GM20431 (cell line): ENCODE measurements around the gene RET.

Experiments
- in situ Hi-C: fragments of 300-500 bp; cut with MseI, MboI; formaldehyde crosslinking; loops from one replicate; pipeline ENCODE4 v1.15.0; 2020; ENCODE audit warnings: low sequenced_read_pairs; ENCODE audit not compliant: unreplicated experiment

Gene RET

GRCh38 chr10:43114743-43115611, 38.1 kb downstream of the RET start:
- in situ Hi-C loops = loop anchor here (25.0 kb wide), 1 partner anchor 253 kb away; no protein-coding TSS in a partner anchor

- in situ Hi-C loops = loop anchor here (25.0 kb wide), 1 partner anchor 254 kb away; no protein-coding TSS in a partner anchor
Measured at GRCh38 chr10:43115881-43116595, 39.2 kb downstream of the RET start.

GRCh38 chr10:43116596-43116995, 39.7 kb downstream of the RET start:
- in situ Hi-C loops = loop anchor here (25.0 kb wide), 1 partner anchor 254 kb away; no protein-coding TSS in a partner anchor

- in situ Hi-C loops = loop anchor here (25.0 kb wide), 1 partner anchor 255 kb away; no protein-coding TSS in a partner anchor
Measured at GRCh38 chr10:43117031-43117776, 40.3 kb downstream of the RET start.

- in situ Hi-C loops = loop anchor here (25.0 kb wide), 1 partner anchor 256 kb away; no protein-coding TSS in a partner anchor
Measured at GRCh38 chr10:43117777-43118583, 41.1 kb downstream of the RET start.

- in situ Hi-C loops = loop anchor here (25.0 kb wide), 1 partner anchor 257 kb away; no protein-coding TSS in a partner anchor
Measured at GRCh38 chr10:43118631-43119415, 42.0 kb downstream of the RET start.

GRCh38 chr10:43119416-43120115, 42.7 kb downstream of the RET start:
- in situ Hi-C loops = loop anchor here (25.0 kb wide), 1 partner anchor 257 kb away; no protein-coding TSS in a partner anchor

GRCh38 chr10:43120116-43120928, 43.5 kb downstream of the RET start:
- in situ Hi-C loops = loop anchor here (25.0 kb wide), 1 partner anchor 258 kb away; no protein-coding TSS in a partner anchor

- in situ Hi-C loops = loop anchor here (25.0 kb wide), 1 partner anchor 259 kb away; no protein-coding TSS in a partner anchor
Measured at GRCh38 chr10:43120929-43121314, 44.1 kb downstream of the RET start.

GRCh38 chr10:43121444-43121843, 44.6 kb downstream of the RET start:
- in situ Hi-C loops = loop anchor here (25.0 kb wide), 1 partner anchor 259 kb away; no protein-coding TSS in a partner anchor

GRCh38 chr10:43122096-43122495, 45.2 kb downstream of the RET start:
- in situ Hi-C loops = loop anchor here (25.0 kb wide), 1 partner anchor 260 kb away; no protein-coding TSS in a partner anchor

GRCh38 chr10:43122826-43123225, 46.0 kb downstream of the RET start:
- in situ Hi-C loops = loop anchor here (25.0 kb wide), 1 partner anchor 261 kb away; no protein-coding TSS in a partner anchor

GRCh38 chr10:43123361-43124093, 46.7 kb downstream of the RET start:
- in situ Hi-C loops = loop anchor here (25.0 kb wide), 1 partner anchor 261 kb away; no protein-coding TSS in a partner anchor

- in situ Hi-C loops = loop anchor here (25.0 kb wide), 1 partner anchor 262 kb away; no protein-coding TSS in a partner anchor
Measured at GRCh38 chr10:43124094-43124521, 47.2 kb downstream of the RET start.

- in situ Hi-C loops = loop anchor here (25.0 kb wide), 1 partner anchor 262 kb away; no protein-coding TSS in a partner anchor
Measured at GRCh38 chr10:43124574-43125273, 47.9 kb downstream of the RET start.
